Measurements from ENCODE around the gene SGMS1.

SGMS1 gene

GRCh38 chr10:50294582-50294981 is 329.2 kb downstream of the SGMS1 start:
- H3K27ac ChIP-seq = no peak overlapping the region
- TF ChIP-seq CTCF (conservative IDR thresholded peaks at IDR 0.05; ENCODE audit: low read depth) = no peak
- POLR2A ChIA-PET (ENCODE audit: low non-redundant PET) = no interaction called here
- DNase-seq (ENCODE audit: low spot score) = no peak
- CTCF ChIA-PET = no interaction called here

GRCh38 chr10:50293513-50294313 is 330.0 kb downstream of the SGMS1 start:
- ChIA-PET CTCF (no interaction called here), POLR2A (ENCODE audit: low non-redundant PET) (interaction anchor here (0.6 kb wide), 1 partner anchor 106 kb away, joined by 7 read pairs; no protein-coding TSS in a partner anchor)
- TF ChIP-seq CTCF (conservative IDR thresholded peaks at IDR 0.05; ENCODE audit: low read depth) = no peak
- no peak overlapping the region for H3K27ac ChIP-seq
- DNase-seq (ENCODE audit: low spot score) = no peak

GRCh38 chr10:50291261-50291850 is 332.4 kb downstream of the SGMS1 start:
- no peak for TF ChIP-seq CTCF (conservative IDR thresholded peaks at IDR 0.05; ENCODE audit: low read depth)
- DNase-seq (ENCODE audit: low spot score) = no peak
- CTCF ChIA-PET = no interaction called here

GRCh38 chr10:50289196-50289595 is 334.6 kb downstream of the SGMS1 start:
- no peak for DNase-seq (ENCODE audit: low spot score)
- CTCF ChIA-PET = no interaction called here
- no peak for TF ChIP-seq CTCF (conservative IDR thresholded peaks at IDR 0.05; ENCODE audit: low read depth)
- POLR2A ChIA-PET (ENCODE audit: low non-redundant PET) = no interaction called here
- H3K27ac ChIP-seq = no peak overlapping the region

More at GRCh38 chr10:50291261-50291850, 332.4 kb downstream of the SGMS1 start:
- no peak overlapping the region for H3K27ac ChIP-seq
- POLR2A ChIA-PET (ENCODE audit: low non-redundant PET) = no interaction called here

GRCh38 chr10:50286996-50287803 is 336.6 kb downstream of the SGMS1 start:
- no peak overlapping the region for H3K27ac ChIP-seq
- ChIA-PET POLR2A (ENCODE audit: low non-redundant PET) (no interaction called here), CTCF (no interaction called here)
- DNase-seq (ENCODE audit: low spot score) = no peak
- no peak for TF ChIP-seq CTCF (conservative IDR thresholded peaks at IDR 0.05; ENCODE audit: low read depth)

- ChIA-PET POLR2A (ENCODE audit: low non-redundant PET) (no interaction called here), CTCF (no interaction called here)
- no peak for TF ChIP-seq CTCF (conservative IDR thresholded peaks at IDR 0.05; ENCODE audit: low read depth)
Measured at GRCh38 chr10:50286517-50286916, 337.2 kb downstream of the SGMS1 start.

More at GRCh38 chr10:50286517-50286916, 337.2 kb downstream of the SGMS1 start:
- H3K27ac ChIP-seq = no peak overlapping the region
- no peak for DNase-seq (ENCODE audit: low spot score)
